Measurements from ENCODE around the gene CACNA1C.

CACNA1C gene

GRCh38 chr12:2616763-2617162 is 564.0 kb downstream of the CACNA1C start:
- DNase-seq = peak; percentile 97

GRCh38 chr12:2617365-2617764 is 564.6 kb downstream of the CACNA1C start:
- no peak for DNase-seq

- DNase-seq = peak; percentile 40
Measured at GRCh38 chr12:2618291-2618995, 565.7 kb downstream of the CACNA1C start.

- no peak for DNase-seq
Measured at GRCh38 chr12:2619136-2619535, 566.3 kb downstream of the CACNA1C start.

GRCh38 chr12:2622460-2622859 is 569.7 kb downstream of the CACNA1C start:
- DNase-seq = no peak

GRCh38 chr12:2623472-2623871 is 570.7 kb downstream of the CACNA1C start:
- no peak for DNase-seq

GRCh38 chr12:2624543-2625288 is 571.9 kb downstream of the CACNA1C start:
- peak; percentile 74 for DNase-seq

- no peak for DNase-seq
Measured at GRCh38 chr12:2625289-2625612, 572.5 kb downstream of the CACNA1C start.

- no peak for DNase-seq
Measured at GRCh38 chr12:2627076-2627834, 574.5 kb downstream of the CACNA1C start.

- peak; percentile 49 for DNase-seq
Measured at GRCh38 chr12:2627835-2628191, 575.0 kb downstream of the CACNA1C start.

GRCh38 chr12:2628401-2628800 is 575.6 kb downstream of the CACNA1C start:
- DNase-seq = no peak

GRCh38 chr12:2629051-2629450 is 576.3 kb downstream of the CACNA1C start:
- DNase-seq = no peak

GRCh38 chr12:2631653-2632350 is 579.0 kb downstream of the CACNA1C start:
- no peak for DNase-seq

- no peak for DNase-seq
Measured at GRCh38 chr12:2633176-2633824, 580.5 kb downstream of the CACNA1C start.

GRCh38 chr12:2633825-2634200 is 581.0 kb downstream of the CACNA1C start:
- no peak for DNase-seq

- no peak for DNase-seq
Measured at GRCh38 chr12:2634471-2634870, 581.7 kb downstream of the CACNA1C start.

GRCh38 chr12:2636741-2637340 is 584.1 kb downstream of the CACNA1C start:
- DNase-seq = no peak

- no peak for DNase-seq
Measured at GRCh38 chr12:2637371-2637770, 584.6 kb downstream of the CACNA1C start.

GRCh38 chr12:2638273-2639019 is 585.7 kb downstream of the CACNA1C start:
- DNase-seq = no peak

GRCh38 chr12:2639020-2639298 is 586.2 kb downstream of the CACNA1C start:
- DNase-seq = no peak

- no peak for DNase-seq
Measured at GRCh38 chr12:2640281-2640680, 587.5 kb downstream of the CACNA1C start.

- peak; percentile 76 for DNase-seq
Measured at GRCh38 chr12:2640709-2641108, 587.9 kb downstream of the CACNA1C start.
